GM23338 (cell line): Measurements from ENCODE around the gene UBA6. TPM values are rescaled to one million over a fixed set of nuclear protein-coding genes. Genes with fewer than 3 reads are reported as not detected.
A peak's percentile ranks its signal among the peaks of the same experiment; 100 is the strongest.

Source experiments
- ATAC-seq: fragments of 200-7000 bp; cut with Tn5 transposase; 3 replicates; pipeline ENCODE4 v1.9.1; 2020
- DNase-seq: peaks from one replicate; pipeline ENCODE4 v3.0.0-alpha.2; 2015; ENCODE audit warnings: low spot score
- H2AFZ ChIP-seq: fragments of 200-600 bp; sonication (generic); 2 replicates; pipeline ENCODE4 v1.8.0; 2016; ENCODE audit warnings: antibody characterized with exemption, mild to moderate bottlenecking, moderate library complexity
- H3F3A ChIP-seq: fragments of 200-600 bp; sonication (generic); replicated peaks from 2 replicates; pipeline ENCODE4 v1.8.0; 2017; ENCODE audit warnings: antibody characterized with exemption, mixed run types, low read depth
- H3K27ac ChIP-seq: fragments of 200-600 bp; sonication (generic); 2 replicates; pipeline ENCODE4 v1.6.1; 2016; ENCODE audit warnings: low read depth
- H3K27me3 ChIP-seq: fragments of 200-600 bp; sonication (generic); 2 replicates; pipeline ENCODE4 v1.8.0; 2016; ENCODE audit warnings: mild to moderate bottlenecking, mixed run types, moderate library complexity; ENCODE audit not compliant: insufficient read depth
- H3K36me3 ChIP-seq: fragments of 200-600 bp; sonication (generic); 2 replicates; pipeline ENCODE4 v1.8.0; 2016; ENCODE audit warnings: mild to moderate bottlenecking; ENCODE audit not compliant: insufficient read depth
- H3K4me1 ChIP-seq: fragments of 200-600 bp; sonication (generic); 2 replicates; pipeline ENCODE4 v1.8.0; 2016; ENCODE audit warnings: mild to moderate bottlenecking, moderate library complexity; ENCODE audit not compliant: insufficient read depth
- H3K4me2 ChIP-seq: fragments of 200-600 bp; sonication (generic); 2 replicates; pipeline ENCODE4 v1.7.1; 2017; ENCODE audit warnings: mixed run types
- H3K4me3 ChIP-seq: fragments of 200-600 bp; sonication (generic); 2 replicates; pipeline ENCODE4 v1.6.1; 2016; ENCODE audit warnings: mixed run types
- H3K79me2 ChIP-seq: fragments of 200-600 bp; sonication (generic); replicated peaks from 2 replicates; pipeline ENCODE4 v1.8.0; 2017; ENCODE audit warnings: mild to moderate bottlenecking; ENCODE audit not compliant: insufficient read depth
- H3K9me2 ChIP-seq: fragments of 200-600 bp; sonication (generic); 2 replicates; pipeline ENCODE4 v1.8.0; 2017; ENCODE audit not compliant: insufficient read depth
- H4K20me1 ChIP-seq: fragments of 200-600 bp; sonication (generic); replicated peaks from 2 replicates; pipeline ENCODE4 v1.8.0; 2017; ENCODE audit warnings: mild to moderate bottlenecking; ENCODE audit not compliant: insufficient read depth
- H3K27ac Mint-ChIP-seq: 2 replicates; pipeline ENCODE4 v1.8.0; 2020; ENCODE audit warnings: inconsistent platforms, mild to moderate bottlenecking, moderate library complexity, mixed read lengths
- H3K27me3 Mint-ChIP-seq: 3 replicates; pipeline ENCODE4 v1.8.0; 2022; ENCODE audit warnings: low read depth, mild to moderate bottlenecking, moderate library complexity, mixed read lengths, inconsistent platforms; ENCODE audit not compliant: insufficient read depth, poor library complexity
- H3K36me3 Mint-ChIP-seq: 3 replicates; pipeline ENCODE4 v1.8.0; 2021; ENCODE audit warnings: low read depth, mild to moderate bottlenecking, inconsistent platforms, moderate library complexity, mixed read lengths
- H3K4me1 Mint-ChIP-seq: 3 replicates; pipeline ENCODE4 v1.8.0; 2020; ENCODE audit warnings: mild to moderate bottlenecking, inconsistent platforms, mixed read lengths
- H3K4me3 Mint-ChIP-seq: 3 replicates; pipeline ENCODE4 v1.8.0; 2021; ENCODE audit warnings: moderate library complexity, mild to moderate bottlenecking, inconsistent platforms, mixed read lengths
- H3K9me3 Mint-ChIP-seq: 3 replicates; pipeline ENCODE4 v1.8.0; 2020; ENCODE audit warnings: moderate library complexity, mild to moderate bottlenecking, inconsistent platforms, mixed read lengths
- POLR2AphosphoS5 ChIP-seq: IDR thresholded peaks from 2 replicates; pipeline ENCODE4 v1.6.1; 2016; ENCODE audit warnings: antibody characterized with exemption, low read depth
- polyA plus RNA-seq: library from polyadenylated mRNA; unstranded; fragments of >200 nt; fragmentation: Nextera tagmentation; extraction: Ambion mirVana; gene quantifications from 2 replicates; pipeline ENCODE4 v1.2.1, GENCODE V29; 2016
- total RNA-seq: library from RNA; depleted of rRNA; stranded (reverse); fragments of >200 nt; shearing (Covaris generic); gene quantifications from 2 replicates; pipeline ENCODE4 v1.2.3, GENCODE V29; 2014
- TF ChIP-seq, protein P1 (sequence below): fragments of 250-450 bp; sonication (Bioruptor Pico); IDR thresholded peaks from 2 replicates; pipeline ENCODE4 v1.5.0; 2020; ENCODE audit warnings: mild to moderate bottlenecking, moderate library complexity
- TF ChIP-seq, protein P2 (sequence below): IDR thresholded peaks from 2 replicates; pipeline ENCODE4 v1.6.1; 2016; ENCODE audit warnings: antibody characterized with exemption
- TF ChIP-seq, protein P3 (sequence below), 2 experiments: fragments of 200-600 bp in 1 of 2; sonication (generic) in 1 of 2; conservative IDR thresholded peaks; 2 replicates each; pipeline versions ENCODE4 v1.5.1 to v1.6.1; 2016 to 2017; ENCODE audit warnings: antibody characterized with exemption in 2 of 2, low read depth in 2 of 2, mild to moderate bottlenecking in 2 of 2, moderate library complexity in 1 of 2

Gene UBA6
- total and polyA plus RNA-seq, 2 experiments from 2014 or later = 17.6 to 77.3 TPM

DNA sequence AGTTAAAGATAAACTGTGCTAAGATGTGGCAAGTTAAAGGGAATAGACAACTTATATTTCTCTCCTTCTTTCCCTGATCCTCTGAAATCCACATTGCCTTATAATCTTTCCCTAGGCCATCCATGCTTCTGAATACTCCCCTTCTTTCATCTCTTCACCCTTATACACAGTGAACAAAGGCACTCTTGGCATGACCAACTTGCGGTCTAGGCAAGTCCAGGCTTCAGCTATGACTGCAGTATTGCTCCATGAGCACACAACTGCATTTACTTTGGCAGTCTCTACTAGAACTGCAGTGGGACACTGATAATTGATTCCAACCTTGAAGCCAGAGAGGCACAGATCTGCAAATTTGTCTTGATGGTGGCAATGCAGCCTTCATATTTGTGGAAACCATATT is 24.2 kb upstream of the UBA6 start (continued):
- TF ChIP-seq, protein P1, sequence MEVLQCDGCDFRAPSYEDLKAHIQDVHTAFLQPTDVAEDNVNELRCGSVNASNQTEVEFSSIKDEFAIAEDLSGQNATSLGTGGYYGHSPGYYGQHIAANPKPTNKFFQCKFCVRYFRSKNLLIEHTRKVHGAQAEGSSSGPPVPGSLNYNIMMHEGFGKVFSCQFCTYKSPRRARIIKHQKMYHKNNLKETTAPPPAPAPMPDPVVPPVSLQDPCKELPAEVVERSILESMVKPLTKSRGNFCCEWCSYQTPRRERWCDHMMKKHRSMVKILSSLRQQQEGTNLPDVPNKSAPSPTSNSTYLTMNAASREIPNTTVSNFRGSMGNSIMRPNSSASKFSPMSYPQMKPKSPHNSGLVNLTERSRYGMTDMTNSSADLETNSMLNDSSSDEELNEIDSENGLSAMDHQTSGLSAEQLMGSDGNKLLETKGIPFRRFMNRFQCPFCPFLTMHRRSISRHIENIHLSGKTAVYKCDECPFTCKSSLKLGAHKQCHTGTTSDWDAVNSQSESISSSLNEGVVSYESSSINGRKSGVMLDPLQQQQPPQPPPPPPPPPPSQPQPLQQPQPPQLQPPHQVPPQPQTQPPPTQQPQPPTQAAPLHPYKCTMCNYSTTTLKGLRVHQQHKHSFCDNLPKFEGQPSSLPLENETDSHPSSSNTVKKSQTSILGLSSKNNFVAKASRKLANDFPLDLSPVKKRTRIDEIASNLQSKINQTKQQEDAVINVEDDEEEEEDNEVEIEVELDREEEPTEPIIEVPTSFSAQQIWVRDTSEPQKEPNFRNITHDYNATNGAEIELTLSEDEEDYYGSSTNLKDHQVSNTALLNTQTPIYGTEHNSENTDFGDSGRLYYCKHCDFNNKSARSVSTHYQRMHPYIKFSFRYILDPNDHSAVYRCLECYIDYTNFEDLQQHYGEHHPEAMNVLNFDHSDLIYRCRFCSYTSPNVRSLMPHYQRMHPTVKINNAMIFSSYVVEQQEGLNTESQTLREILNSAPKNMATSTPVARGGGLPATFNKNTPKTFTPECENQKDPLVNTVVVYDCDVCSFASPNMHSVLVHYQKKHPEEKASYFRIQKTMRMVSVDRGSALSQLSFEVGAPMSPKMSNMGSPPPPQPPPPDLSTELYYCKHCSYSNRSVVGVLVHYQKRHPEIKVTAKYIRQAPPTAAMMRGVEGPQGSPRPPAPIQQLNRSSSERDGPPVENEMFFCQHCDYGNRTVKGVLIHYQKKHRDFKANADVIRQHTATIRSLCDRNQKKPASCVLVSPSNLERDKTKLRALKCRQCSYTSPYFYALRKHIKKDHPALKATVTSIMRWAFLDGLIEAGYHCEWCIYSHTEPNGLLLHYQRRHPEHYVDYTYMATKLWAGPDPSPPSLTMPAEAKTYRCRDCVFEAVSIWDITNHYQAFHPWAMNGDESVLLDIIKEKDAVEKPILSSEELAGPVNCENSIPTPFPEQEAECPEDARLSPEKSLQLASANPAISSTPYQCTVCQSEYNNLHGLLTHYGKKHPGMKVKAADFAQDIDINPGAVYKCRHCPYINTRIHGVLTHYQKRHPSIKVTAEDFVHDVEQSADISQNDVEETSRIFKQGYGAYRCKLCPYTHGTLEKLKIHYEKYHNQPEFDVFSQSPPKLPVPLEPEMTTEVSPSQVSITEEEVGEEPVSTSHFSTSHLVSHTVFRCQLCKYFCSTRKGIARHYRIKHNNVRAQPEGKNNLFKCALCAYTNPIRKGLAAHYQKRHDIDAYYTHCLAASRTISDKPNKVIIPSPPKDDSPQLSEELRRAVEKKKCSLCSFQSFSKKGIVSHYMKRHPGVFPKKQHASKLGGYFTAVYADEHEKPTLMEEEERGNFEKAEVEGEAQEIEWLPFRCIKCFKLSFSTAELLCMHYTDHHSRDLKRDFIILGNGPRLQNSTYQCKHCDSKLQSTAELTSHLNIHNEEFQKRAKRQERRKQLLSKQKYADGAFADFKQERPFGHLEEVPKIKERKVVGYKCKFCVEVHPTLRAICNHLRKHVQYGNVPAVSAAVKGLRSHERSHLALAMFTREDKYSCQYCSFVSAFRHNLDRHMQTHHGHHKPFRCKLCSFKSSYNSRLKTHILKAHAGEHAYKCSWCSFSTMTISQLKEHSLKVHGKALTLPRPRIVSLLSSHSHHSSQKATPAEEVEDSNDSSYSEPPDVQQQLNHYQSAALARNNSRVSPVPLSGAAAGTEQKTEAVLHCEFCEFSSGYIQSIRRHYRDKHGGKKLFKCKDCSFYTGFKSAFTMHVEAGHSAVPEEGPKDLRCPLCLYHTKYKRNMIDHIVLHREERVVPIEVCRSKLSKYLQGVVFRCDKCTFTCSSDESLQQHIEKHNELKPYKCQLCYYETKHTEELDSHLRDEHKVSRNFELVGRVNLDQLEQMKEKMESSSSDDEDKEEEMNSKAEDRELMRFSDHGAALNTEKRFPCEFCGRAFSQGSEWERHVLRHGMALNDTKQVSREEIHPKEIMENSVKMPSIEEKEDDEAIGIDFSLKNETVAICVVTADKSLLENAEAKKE (CRISPR knock-in tag) = no peak
- TF ChIP-seq POLR2AphosphoS5 = no peak

DNA sequence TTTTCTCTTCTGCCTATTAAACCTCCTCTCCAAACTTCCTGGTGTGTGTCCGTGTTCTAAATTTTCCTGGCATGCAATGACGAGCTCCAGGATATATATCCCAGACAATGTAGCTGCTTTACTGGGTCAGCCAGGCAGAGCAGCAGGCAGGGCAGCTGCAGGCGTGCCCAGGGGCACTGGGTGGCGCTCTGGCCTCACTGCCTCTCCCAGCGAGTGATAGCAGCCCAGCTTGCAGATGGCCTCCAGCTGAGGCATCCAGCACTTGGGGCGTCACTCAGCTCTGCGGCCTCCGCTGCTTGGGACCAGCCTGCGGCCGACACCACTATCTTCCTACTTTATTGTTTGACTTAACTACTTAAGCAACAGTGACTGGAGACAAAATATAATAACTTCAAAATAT is 23.0 kb upstream of the UBA6 start:
- no peak overlapping the region for H3K27ac ChIP-seq
- no peaks in the 10 kb centered on the region for H3F3A ChIP-seq
- no peaks in the 10 kb centered on the region for H4K20me1 ChIP-seq
- Mint-ChIP-seq H3K27ac (no peak overlapping the region), H3K36me3 (peaks cover 31% of the 10 kb centered on the region), H3K27me3 (peaks cover 2% of the 10 kb centered on the region), H3K9me3 (peaks cover 3% of the 10 kb centered on the region; the same call in 1 of the 3 replicates), H3K4me3 (no peak overlapping the region), H3K4me1 (peaks cover 25% of the 10 kb centered on the region)
- H2AFZ ChIP-seq = no peak overlapping the region
- no peaks in the 10 kb centered on the region for H3K79me2 ChIP-seq
- DNase-seq (peak; percentile 78), ATAC-seq (peak; percentile 97)
- H3K4me1 ChIP-seq = no peaks in the 10 kb centered on the region
- no peak overlapping the region for H3K4me3 ChIP-seq
- no peaks in the 10 kb centered on the region for H3K27me3 ChIP-seq
- no peaks in the 10 kb centered on the region for H3K36me3 ChIP-seq
- no peak overlapping the region for H3K4me2 ChIP-seq
- TF ChIP-seq, protein P2, sequence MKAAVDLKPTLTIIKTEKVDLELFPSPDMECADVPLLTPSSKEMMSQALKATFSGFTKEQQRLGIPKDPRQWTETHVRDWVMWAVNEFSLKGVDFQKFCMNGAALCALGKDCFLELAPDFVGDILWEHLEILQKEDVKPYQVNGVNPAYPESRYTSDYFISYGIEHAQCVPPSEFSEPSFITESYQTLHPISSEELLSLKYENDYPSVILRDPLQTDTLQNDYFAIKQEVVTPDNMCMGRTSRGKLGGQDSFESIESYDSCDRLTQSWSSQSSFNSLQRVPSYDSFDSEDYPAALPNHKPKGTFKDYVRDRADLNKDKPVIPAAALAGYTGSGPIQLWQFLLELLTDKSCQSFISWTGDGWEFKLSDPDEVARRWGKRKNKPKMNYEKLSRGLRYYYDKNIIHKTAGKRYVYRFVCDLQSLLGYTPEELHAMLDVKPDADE = no peak
- TF ChIP-seq, protein P3, sequence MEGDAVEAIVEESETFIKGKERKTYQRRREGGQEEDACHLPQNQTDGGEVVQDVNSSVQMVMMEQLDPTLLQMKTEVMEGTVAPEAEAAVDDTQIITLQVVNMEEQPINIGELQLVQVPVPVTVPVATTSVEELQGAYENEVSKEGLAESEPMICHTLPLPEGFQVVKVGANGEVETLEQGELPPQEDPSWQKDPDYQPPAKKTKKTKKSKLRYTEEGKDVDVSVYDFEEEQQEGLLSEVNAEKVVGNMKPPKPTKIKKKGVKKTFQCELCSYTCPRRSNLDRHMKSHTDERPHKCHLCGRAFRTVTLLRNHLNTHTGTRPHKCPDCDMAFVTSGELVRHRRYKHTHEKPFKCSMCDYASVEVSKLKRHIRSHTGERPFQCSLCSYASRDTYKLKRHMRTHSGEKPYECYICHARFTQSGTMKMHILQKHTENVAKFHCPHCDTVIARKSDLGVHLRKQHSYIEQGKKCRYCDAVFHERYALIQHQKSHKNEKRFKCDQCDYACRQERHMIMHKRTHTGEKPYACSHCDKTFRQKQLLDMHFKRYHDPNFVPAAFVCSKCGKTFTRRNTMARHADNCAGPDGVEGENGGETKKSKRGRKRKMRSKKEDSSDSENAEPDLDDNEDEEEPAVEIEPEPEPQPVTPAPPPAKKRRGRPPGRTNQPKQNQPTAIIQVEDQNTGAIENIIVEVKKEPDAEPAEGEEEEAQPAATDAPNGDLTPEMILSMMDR (conservative IDR thresholded peaks at IDR 0.05; ENCODE audit: low read depth in 2 of 2) = peak; percentile 74 to 90
- peaks cover 12% of the 10 kb centered on the region; the same call in 1 of the 2 replicates for H3K9me2 ChIP-seq
